ENCODE measurements around the gene PBOV1.

DNA sequence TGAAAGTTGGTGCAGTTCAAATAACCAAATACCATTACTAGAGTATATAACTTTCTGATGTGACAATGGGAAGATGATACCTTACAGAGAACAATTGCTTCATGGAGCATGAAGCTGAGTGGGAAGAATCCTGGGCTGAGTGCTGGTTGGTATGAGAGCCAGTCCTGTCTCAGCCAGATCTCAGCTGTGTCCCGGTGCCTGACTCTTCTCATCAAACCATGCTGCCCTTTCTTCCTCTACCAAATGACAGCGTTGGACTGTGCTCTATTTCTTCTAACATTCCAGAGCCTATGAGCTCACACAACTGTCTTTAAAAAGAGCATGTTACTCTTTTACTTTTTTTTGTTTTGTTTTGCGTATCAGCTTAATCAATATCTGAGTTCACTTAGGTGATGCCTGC is 27.5 kb upstream of the PBOV1 start:
- TF ChIP-seq, protein P1, sequence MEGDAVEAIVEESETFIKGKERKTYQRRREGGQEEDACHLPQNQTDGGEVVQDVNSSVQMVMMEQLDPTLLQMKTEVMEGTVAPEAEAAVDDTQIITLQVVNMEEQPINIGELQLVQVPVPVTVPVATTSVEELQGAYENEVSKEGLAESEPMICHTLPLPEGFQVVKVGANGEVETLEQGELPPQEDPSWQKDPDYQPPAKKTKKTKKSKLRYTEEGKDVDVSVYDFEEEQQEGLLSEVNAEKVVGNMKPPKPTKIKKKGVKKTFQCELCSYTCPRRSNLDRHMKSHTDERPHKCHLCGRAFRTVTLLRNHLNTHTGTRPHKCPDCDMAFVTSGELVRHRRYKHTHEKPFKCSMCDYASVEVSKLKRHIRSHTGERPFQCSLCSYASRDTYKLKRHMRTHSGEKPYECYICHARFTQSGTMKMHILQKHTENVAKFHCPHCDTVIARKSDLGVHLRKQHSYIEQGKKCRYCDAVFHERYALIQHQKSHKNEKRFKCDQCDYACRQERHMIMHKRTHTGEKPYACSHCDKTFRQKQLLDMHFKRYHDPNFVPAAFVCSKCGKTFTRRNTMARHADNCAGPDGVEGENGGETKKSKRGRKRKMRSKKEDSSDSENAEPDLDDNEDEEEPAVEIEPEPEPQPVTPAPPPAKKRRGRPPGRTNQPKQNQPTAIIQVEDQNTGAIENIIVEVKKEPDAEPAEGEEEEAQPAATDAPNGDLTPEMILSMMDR (IDR thresholded peaks at IDR 0.05) = no peak
- TF ChIP-seq EP300 (IDR thresholded peaks at IDR 0.05) = no peak
- no peak for TF ChIP-seq POLR2A (IDR thresholded peaks at IDR 0.05)
